IPS-NIHi7 (cell line): ENCODE data around the gene UBAC2.

Source experiments
- DNase-seq: peaks from one replicate; pipeline ENCODE4 v3.0.0; 2012; ENCODE audit warnings: mixed read lengths; ENCODE audit errors: extremely low spot score

UBAC2 gene

GRCh38 chr13:99357131-99357596 lies 156.5 kb downstream of the UBAC2 start:
- DNase-seq = no peak

GRCh38 chr13:99357941-99358340 lies 157.3 kb downstream of the UBAC2 start:
- DNase-seq = no peak

- no peak for DNase-seq
Measured at GRCh38 chr13:99359528-99359927, 158.9 kb downstream of the UBAC2 start.

GRCh38 chr13:99360696-99361095 lies 160.0 kb downstream of the UBAC2 start:
- DNase-seq = no peak

- no peak for DNase-seq
Measured at GRCh38 chr13:99361197-99361596, 160.5 kb downstream of the UBAC2 start.

- no peak for DNase-seq
Measured at GRCh38 chr13:99362362-99362761, 161.7 kb downstream of the UBAC2 start.

GRCh38 chr13:99363391-99363790 lies 162.7 kb downstream of the UBAC2 start:
- DNase-seq = no peak

GRCh38 chr13:99363949-99364348 lies 163.3 kb downstream of the UBAC2 start:
- DNase-seq = no peak

- DNase-seq = no peak
Measured at GRCh38 chr13:99366075-99366987, 165.7 kb downstream of the UBAC2 start.

- no peak for DNase-seq
Measured at GRCh38 chr13:99367106-99367616, 166.5 kb downstream of the UBAC2 start.

GRCh38 chr13:99367663-99368448 lies 167.2 kb downstream of the UBAC2 start:
- DNase-seq = no peak

GRCh38 chr13:99370481-99371275 lies 170.0 kb downstream of the UBAC2 start:
- no peak for DNase-seq

- DNase-seq = no peak
Measured at GRCh38 chr13:99371956-99372355, 171.3 kb downstream of the UBAC2 start.

- no peak for DNase-seq
Measured at GRCh38 chr13:99373436-99373835, 172.8 kb downstream of the UBAC2 start.

GRCh38 chr13:99374169-99374991 lies 173.7 kb downstream of the UBAC2 start:
- no peak for DNase-seq

- DNase-seq = no peak
Measured at GRCh38 chr13:99374994-99375737, 174.5 kb downstream of the UBAC2 start.

- no peak for DNase-seq
Measured at GRCh38 chr13:99375738-99376080, 175.1 kb downstream of the UBAC2 start.

GRCh38 chr13:99376132-99376531 lies 175.5 kb downstream of the UBAC2 start:
- no peak for DNase-seq

- DNase-seq = no peak
Measured at GRCh38 chr13:99376924-99377323, 176.3 kb downstream of the UBAC2 start.

- no peak for DNase-seq
Measured at GRCh38 chr13:99377641-99378040, 177.0 kb downstream of the UBAC2 start.
